Cardiac fibroblast (primary cell): ENCODE data around the gene SPAAR.

Source experiments
- DNase-seq, 2 donors: peaks; one replicate each; pipeline versions ENCODE4 v3.0.0 to v3.0.0-alpha.2; 2010; ENCODE audit warnings: low read depth in 2 of 2
- H3K4me3 ChIP-seq, 2 donors: replicated peaks in 1 of 2; 1 replicate in 1 of 2; 2 replicates in 1 of 2; pipeline ENCODE4 v1.5.1; 2011; ENCODE audit warnings: low read depth in 2 of 2, low read length in 2 of 2, mild to moderate bottlenecking in 2 of 2, moderate library complexity in 1 of 2
- CTCF ChIP-seq: IDR thresholded peaks from one replicate; pipeline ENCODE4 v1.5.1; 2011; ENCODE audit warnings: low read depth, mild to moderate bottlenecking, low read length, inconsistent platforms

SPAAR gene

GRCh38 chr9:35914301-35914807, 5.1 kb downstream of the SPAAR start:
- H3K4me3 ChIP-seq: no peak overlapping the region
- no peak for TF ChIP-seq CTCF
- peak; percentile 42 to 70 for DNase-seq

GRCh38 chr9:35915681-35916294, 6.5 kb downstream of the SPAAR start:
- H3K4me3 ChIP-seq: no peak overlapping the region
- TF ChIP-seq CTCF: no peak
- DNase-seq: no peak

GRCh38 chr9:35917261-35917660, 8.0 kb downstream of the SPAAR start:
- no peak overlapping the region for H3K4me3 ChIP-seq
- no peak for TF ChIP-seq CTCF
- no peak for DNase-seq

- no peak for DNase-seq
- no peak for TF ChIP-seq CTCF
- no peak overlapping the region for H3K4me3 ChIP-seq
These were observed 9.5 kb downstream of the SPAAR start for GRCh38 chr9:35918780-35919179.

- no peak overlapping the region for H3K4me3 ChIP-seq
- DNase-seq: no peak
- no peak for TF ChIP-seq CTCF
These were observed 10.1 kb downstream of the SPAAR start for GRCh38 chr9:35919212-35920008.

GRCh38 chr9:35920051-35920620, 10.8 kb downstream of the SPAAR start:
- no peak overlapping the region for H3K4me3 ChIP-seq
- TF ChIP-seq CTCF: no peak
- DNase-seq: no peak
